GM12892 (cell line): ENCODE results near the gene G3BP1.

ENCODE experiments used
- POLR2A ChIP-seq: IDR thresholded peaks from 2 replicates; pipeline ENCODE4 v1.6.1; 2011; ENCODE audit warnings: low read depth, low read length, control low read depth
- POLR2AphosphoS5 ChIP-seq: IDR thresholded peaks from 2 replicates; pipeline ENCODE4 v1.6.1; 2011; ENCODE audit warnings: low read depth, low read length, control low read depth

DNA sequence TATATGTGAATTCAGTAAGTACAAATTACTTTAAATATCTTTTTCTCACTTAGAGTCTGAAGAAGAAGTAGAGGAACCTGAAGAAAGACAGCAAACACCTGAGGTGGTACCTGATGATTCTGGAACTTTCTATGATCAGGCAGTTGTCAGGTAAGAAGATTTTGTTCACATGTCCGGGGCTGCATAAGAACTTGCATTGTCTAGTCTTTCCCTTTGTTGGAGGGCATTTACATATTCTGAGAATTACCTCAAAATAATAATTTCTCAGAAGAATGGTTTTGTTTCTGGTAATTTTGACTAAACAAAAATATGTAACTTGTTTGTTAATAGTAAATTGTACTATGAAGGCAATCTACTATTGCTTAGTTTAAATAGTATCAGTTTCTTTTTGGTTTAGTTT, 23.7 kb downstream of the G3BP1 start:
- TF ChIP-seq POLR2AphosphoS5, result no peak
- TF ChIP-seq POLR2A, result no peak
